GM23338 (cell line): ENCODE measurements around the gene SOX10. TPM values are rescaled to one million over a fixed set of nuclear protein-coding genes. Genes with fewer than 3 reads are reported as not detected.

Source experiments
- ATAC-seq: fragments of 200-7000 bp; cut with Tn5 transposase; 3 replicates; pipeline ENCODE4 v1.9.1; 2020
- DNase-seq: peaks from one replicate; pipeline ENCODE4 v3.0.0-alpha.2; 2015; ENCODE audit warnings: low spot score
- H2AFZ ChIP-seq: fragments of 200-600 bp; sonication (generic); 2 replicates; pipeline ENCODE4 v1.8.0; 2016; ENCODE audit warnings: antibody characterized with exemption, mild to moderate bottlenecking, moderate library complexity
- H3F3A ChIP-seq: fragments of 200-600 bp; sonication (generic); replicated peaks from 2 replicates; pipeline ENCODE4 v1.8.0; 2017; ENCODE audit warnings: antibody characterized with exemption, mixed run types, low read depth
- H3K27ac ChIP-seq: fragments of 200-600 bp; sonication (generic); 2 replicates; pipeline ENCODE4 v1.6.1; 2016; ENCODE audit warnings: low read depth
- H3K27me3 ChIP-seq: fragments of 200-600 bp; sonication (generic); 2 replicates; pipeline ENCODE4 v1.8.0; 2016; ENCODE audit warnings: mild to moderate bottlenecking, mixed run types, moderate library complexity; ENCODE audit not compliant: insufficient read depth
- H3K36me3 ChIP-seq: fragments of 200-600 bp; sonication (generic); 2 replicates; pipeline ENCODE4 v1.8.0; 2016; ENCODE audit warnings: mild to moderate bottlenecking; ENCODE audit not compliant: insufficient read depth
- H3K4me1 ChIP-seq: fragments of 200-600 bp; sonication (generic); 2 replicates; pipeline ENCODE4 v1.8.0; 2016; ENCODE audit warnings: mild to moderate bottlenecking, moderate library complexity; ENCODE audit not compliant: insufficient read depth
- H3K4me2 ChIP-seq: fragments of 200-600 bp; sonication (generic); 2 replicates; pipeline ENCODE4 v1.7.1; 2017; ENCODE audit warnings: mixed run types
- H3K4me3 ChIP-seq: fragments of 200-600 bp; sonication (generic); 2 replicates; pipeline ENCODE4 v1.6.1; 2016; ENCODE audit warnings: mixed run types
- H3K79me2 ChIP-seq: fragments of 200-600 bp; sonication (generic); replicated peaks from 2 replicates; pipeline ENCODE4 v1.8.0; 2017; ENCODE audit warnings: mild to moderate bottlenecking; ENCODE audit not compliant: insufficient read depth
- H3K9me2 ChIP-seq: fragments of 200-600 bp; sonication (generic); 2 replicates; pipeline ENCODE4 v1.8.0; 2017; ENCODE audit not compliant: insufficient read depth
- H4K20me1 ChIP-seq: fragments of 200-600 bp; sonication (generic); replicated peaks from 2 replicates; pipeline ENCODE4 v1.8.0; 2017; ENCODE audit warnings: mild to moderate bottlenecking; ENCODE audit not compliant: insufficient read depth
- H3K27ac Mint-ChIP-seq: 2 replicates; pipeline ENCODE4 v1.8.0; 2020; ENCODE audit warnings: inconsistent platforms, mild to moderate bottlenecking, moderate library complexity, mixed read lengths
- H3K27me3 Mint-ChIP-seq: 3 replicates; pipeline ENCODE4 v1.8.0; 2022; ENCODE audit warnings: low read depth, mild to moderate bottlenecking, moderate library complexity, mixed read lengths, inconsistent platforms; ENCODE audit not compliant: insufficient read depth, poor library complexity
- H3K36me3 Mint-ChIP-seq: 3 replicates; pipeline ENCODE4 v1.8.0; 2021; ENCODE audit warnings: low read depth, mild to moderate bottlenecking, inconsistent platforms, moderate library complexity, mixed read lengths
- H3K4me1 Mint-ChIP-seq: 3 replicates; pipeline ENCODE4 v1.8.0; 2020; ENCODE audit warnings: mild to moderate bottlenecking, inconsistent platforms, mixed read lengths
- H3K4me3 Mint-ChIP-seq: 3 replicates; pipeline ENCODE4 v1.8.0; 2021; ENCODE audit warnings: moderate library complexity, mild to moderate bottlenecking, inconsistent platforms, mixed read lengths
- H3K9me3 Mint-ChIP-seq: 3 replicates; pipeline ENCODE4 v1.8.0; 2020; ENCODE audit warnings: moderate library complexity, mild to moderate bottlenecking, inconsistent platforms, mixed read lengths
- CREB1 ChIP-seq: fragments of 250-450 bp; sonication (Bioruptor Pico); IDR thresholded peaks from 2 replicates; pipeline ENCODE4 v1.5.0; 2020; ENCODE audit warnings: low read depth, mild to moderate bottlenecking, moderate library complexity
- CTCF ChIP-seq, 2 experiments: fragments of 200-600 bp in 1 of 2; sonication (generic) in 1 of 2; conservative IDR thresholded peaks; 2 replicates each; pipeline versions ENCODE4 v1.5.1 to v1.6.1; 2016 to 2017; ENCODE audit warnings: antibody characterized with exemption in 2 of 2, low read depth in 2 of 2, mild to moderate bottlenecking in 2 of 2, moderate library complexity in 1 of 2
- EZH2 ChIP-seq: fragments of 200-600 bp; sonication (generic); IDR thresholded peaks from one replicate; pipeline ENCODE4 v1.8.0; 2017; ENCODE audit warnings: antibody characterized with exemption, mild to moderate bottlenecking, low read depth; ENCODE audit not compliant: unreplicated experiment
- EZH2phosphoT487 ChIP-seq: fragments of 200-600 bp; sonication (generic); IDR thresholded peaks from one replicate; pipeline ENCODE4 v1.8.1; 2018; ENCODE audit warnings: antibody characterized with exemption; ENCODE audit not compliant: unreplicated experiment
- JUNB ChIP-seq: IDR thresholded peaks from one replicate; pipeline ENCODE4 v1.6.1; 2016; ENCODE audit warnings: antibody characterized with exemption; ENCODE audit not compliant: unreplicated experiment
- NANOG ChIP-seq: IDR thresholded peaks from 2 replicates; pipeline ENCODE4 v1.6.1; 2016; ENCODE audit warnings: antibody characterized with exemption, borderline replicate concordance
- POLR2AphosphoS5 ChIP-seq: IDR thresholded peaks from 2 replicates; pipeline ENCODE4 v1.6.1; 2016; ENCODE audit warnings: antibody characterized with exemption, low read depth
- REST ChIP-seq: IDR thresholded peaks from one replicate; pipeline ENCODE4 v1.6.1; 2018; ENCODE audit warnings: antibody characterized with exemption; ENCODE audit not compliant: unreplicated experiment
- STAT1 ChIP-seq: IDR thresholded peaks from one replicate; pipeline ENCODE4 v1.6.1; 2016; ENCODE audit warnings: antibody characterized with exemption; ENCODE audit not compliant: unreplicated experiment
- ZNF114 ChIP-seq: fragments of 250-450 bp; sonication (Bioruptor Pico); IDR thresholded peaks from 2 replicates; pipeline ENCODE4 v1.5.0; 2020; ENCODE audit warnings: mild to moderate bottlenecking, moderate library complexity
- ZNF331 ChIP-seq: fragments of 250-450 bp; sonication (Bioruptor Pico); IDR thresholded peaks from 2 replicates; pipeline ENCODE4 v1.5.0; 2020; ENCODE audit warnings: low read depth, mild to moderate bottlenecking, moderate library complexity
- polyA plus RNA-seq: library from polyadenylated mRNA; unstranded; fragments of >200 nt; fragmentation: Nextera tagmentation; extraction: Ambion mirVana; gene quantifications from 2 replicates; pipeline ENCODE4 v1.2.1, GENCODE V29; 2016
- total RNA-seq: library from RNA; depleted of rRNA; stranded (reverse); fragments of >200 nt; shearing (Covaris generic); gene quantifications from 2 replicates; pipeline ENCODE4 v1.2.3, GENCODE V29; 2014
- TF ChIP-seq, protein P1 (sequence below): IDR thresholded peaks from 2 replicates; pipeline ENCODE4 v1.6.1; 2016; ENCODE audit warnings: antibody characterized with exemption

The SOX10 gene
- total and polyA plus RNA-seq, 2 experiments from 2014 or later, result 1.1 to 2.1 TPM

GRCh38 chr22:37967147-37967546 lies 17.2 kb downstream of the SOX10 start (continued):
- TF ChIP-seq REST, result no peak
- no peak for TF ChIP-seq JUNB
- TF ChIP-seq CREB1, result no peak
- no peak for TF ChIP-seq POLR2AphosphoS5
- TF ChIP-seq STAT1, result no peak
- TF ChIP-seq EZH2, result no peak
- TF ChIP-seq, protein P1, sequence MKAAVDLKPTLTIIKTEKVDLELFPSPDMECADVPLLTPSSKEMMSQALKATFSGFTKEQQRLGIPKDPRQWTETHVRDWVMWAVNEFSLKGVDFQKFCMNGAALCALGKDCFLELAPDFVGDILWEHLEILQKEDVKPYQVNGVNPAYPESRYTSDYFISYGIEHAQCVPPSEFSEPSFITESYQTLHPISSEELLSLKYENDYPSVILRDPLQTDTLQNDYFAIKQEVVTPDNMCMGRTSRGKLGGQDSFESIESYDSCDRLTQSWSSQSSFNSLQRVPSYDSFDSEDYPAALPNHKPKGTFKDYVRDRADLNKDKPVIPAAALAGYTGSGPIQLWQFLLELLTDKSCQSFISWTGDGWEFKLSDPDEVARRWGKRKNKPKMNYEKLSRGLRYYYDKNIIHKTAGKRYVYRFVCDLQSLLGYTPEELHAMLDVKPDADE, result no peak
- TF ChIP-seq NANOG, result no peak
- TF ChIP-seq EZH2phosphoT487, result no peak

- H3K9me2 ChIP-seq, result no peaks in the 10 kb centered on the region
- no peak for ATAC-seq
- H3K9me3 Mint-ChIP-seq, result no peaks in the 10 kb centered on the region
- no peaks in the 10 kb centered on the region for H3K27me3 ChIP-seq
- no peak overlapping the region for H3K4me2 ChIP-seq
- peaks cover 15% of the 10 kb centered on the region for H3K36me3 ChIP-seq
- peak overlapping the region; percentile 44; the same call in 1 of the 2 replicates for H3K27ac Mint-ChIP-seq
- peaks cover 21% of the 10 kb centered on the region for H4K20me1 ChIP-seq
- peaks cover 15% of the 10 kb centered on the region for H3K27me3 Mint-ChIP-seq
- H3F3A ChIP-seq, result 0 out of 2 replicates have a peak, but pooled peaks cover 4% of the 10 kb centered on the region
- no peak for DNase-seq
- H2AFZ ChIP-seq, result no peak overlapping the region
- 0 out of 2 replicates have a peak overlapping the region, but pooled peaks have one; percentile 16 for H3K27ac ChIP-seq
- peaks cover 5% of the 10 kb centered on the region; the same call in 1 of the 2 replicates for H3K79me2 ChIP-seq
- H3K4me1 ChIP-seq, result peaks cover 5% of the 10 kb centered on the region
- no peak overlapping the region for H3K4me3 ChIP-seq
- peaks cover 23% of the 10 kb centered on the region for H3K4me1 Mint-ChIP-seq
- peaks cover 55% of the 10 kb centered on the region for H3K36me3 Mint-ChIP-seq
- H3K4me3 Mint-ChIP-seq, result no peak overlapping the region; the same call in 2 of the 3 replicates
- no peak for TF ChIP-seq CTCF (conservative IDR thresholded peaks at IDR 0.05; ENCODE audit: low read depth in 2 of 2)
- TF ChIP-seq ZNF331 (CRISPR knock-in tag), result no peak
- no peak for TF ChIP-seq REST
- TF ChIP-seq STAT1, result no peak
- no peak for TF ChIP-seq NANOG
- no peak for TF ChIP-seq EZH2
- TF ChIP-seq ZNF114 (CRISPR knock-in tag), result no peak
- no peak for TF ChIP-seq EZH2phosphoT487
Observed at GRCh38 chr22:37965940-37966664, 18.3 kb downstream of the SOX10 start.
